K562 (cell line): ENCODE results near the gene ITSN1.

Experiments
- BCL6 ChIP-seq: fragments of 250-450 bp; sonication (Bioruptor Pico); IDR thresholded peaks from 2 replicates; pipeline ENCODE4 v1.4.0; 2020
- CREM ChIP-seq: IDR thresholded peaks from 2 replicates; pipeline ENCODE4 v1.6.1; 2014; ENCODE audit warnings: antibody characterized with exemption, low read depth
- GABPB2 ChIP-seq: fragments of 250-450 bp; sonication (Bioruptor Pico); conservative IDR thresholded peaks from 2 replicates; pipeline ENCODE4 v1.5.1; 2021; ENCODE audit warnings: mild to moderate bottlenecking
- HMG20B ChIP-seq: fragments of 250-450 bp; sonication (Bioruptor Pico); IDR thresholded peaks from 2 replicates; pipeline ENCODE4 v1.5.0; 2021; ENCODE audit warnings: mild to moderate bottlenecking
- MTA3 ChIP-seq: fragments of 450-650 bp; formaldehyde crosslinking; IDR thresholded peaks from 2 replicates; pipeline ENCODE4 v1.6.1; 2017; ENCODE audit warnings: mild to moderate bottlenecking, borderline replicate concordance
- MXI1 ChIP-seq: IDR thresholded peaks from 2 replicates; pipeline ENCODE4 v1.6.1; 2011; ENCODE audit warnings: low read depth, mild to moderate bottlenecking, improper control_type of control experiment, low read length
- NFYB ChIP-seq: IDR thresholded peaks from 2 replicates; pipeline ENCODE4 v1.6.1; 2011; ENCODE audit warnings: mild to moderate bottlenecking, moderate library complexity; ENCODE audit not compliant: insufficient read length; ENCODE audit errors: extremely low read depth
- PCBP1 ChIP-seq: fragments of 200-400 bp; formaldehyde crosslinking; IDR thresholded peaks from 2 replicates; pipeline ENCODE4 v1.6.1; 2018; ENCODE audit warnings: mild to moderate bottlenecking, low read depth, low read length; ENCODE audit not compliant: poor library complexity, severe bottlenecking
- RAD21 ChIP-seq, 2 experiments: fragments of 250-450 bp in 1 of 2; fragments of 450-650 bp in 1 of 2; sonication (Bioruptor Pico) in 1 of 2; formaldehyde crosslinking in 1 of 2; IDR thresholded peaks in 1 of 2; conservative IDR thresholded peaks in 1 of 2; 2 replicates each; pipeline versions ENCODE4 v1.4.0 to v1.8.0; 2020 to 2022; ENCODE audit warnings: mild to moderate bottlenecking in 2 of 2, moderate library complexity in 1 of 2
- SIN3A ChIP-seq, 2 experiments: fragments of 150-350 bp in 1 of 2; IDR thresholded peaks; 2 replicates each; pipeline ENCODE4 v1.6.1; 2011 to 2016; ENCODE audit warnings: borderline replicate concordance in 2 of 2, low read depth in 2 of 2, low read length in 2 of 2, mild to moderate bottlenecking in 2 of 2, moderate library complexity in 2 of 2; ENCODE audit not compliant: control insufficient read depth in 1 of 2
- ZNF354B ChIP-seq: fragments of 250-450 bp; sonication (Bioruptor Pico); IDR thresholded peaks from 2 replicates; pipeline ENCODE4 v1.4.0; 2020
- ZNF76 ChIP-seq: fragments of 250-450 bp; sonication (Bioruptor Pico); IDR thresholded peaks from 2 replicates; pipeline ENCODE4 v1.4.0; 2020; ENCODE audit warnings: mild to moderate bottlenecking, moderate library complexity, borderline replicate concordance
- TF ChIP-seq, protein P1 (sequence below), 3 experiments: IDR thresholded peaks in 2 of 3; conservative IDR thresholded peaks in 1 of 3; 2 replicates each; pipeline ENCODE4 v1.5.1; 2011 to 2012; ENCODE audit warnings: low read length in 3 of 3, mild to moderate bottlenecking in 3 of 3, control low read depth in 2 of 3, improper control_type of control experiment in 1 of 3, inconsistent platforms in 1 of 3, low read depth in 1 of 3, mixed read lengths in 1 of 3, moderate library complexity in 1 of 3; ENCODE audit not compliant: insufficient read depth in 2 of 3
- TF ChIP-seq, protein P2 (sequence below), 2 experiments: fragments of 450-650 bp in 1 of 2; sonication (generic) in 1 of 2; formaldehyde crosslinking in 1 of 2; IDR thresholded peaks in 1 of 2; conservative IDR thresholded peaks in 1 of 2; 2 replicates each; pipeline versions ENCODE4 v1.6.1 to v1.8.1; 2016 to 2023; ENCODE audit warnings: mild to moderate bottlenecking in 2 of 2, moderate library complexity in 2 of 2, inconsistent platforms in 1 of 2, missing genetic modification reagents in 1 of 2

GRCh38 chr21:33774551-33774950 is 132.2 kb downstream of the ITSN1 start:
- no peak for TF ChIP-seq HMG20B (CRISPR knock-in tag)
- TF ChIP-seq ZNF76, result no peak
- no peak for TF ChIP-seq SIN3A (IDR thresholded peaks at IDR 0.05; ENCODE audit: borderline replicate concordance in 2 of 2, control insufficient read depth in 1 of 2, low read depth in 2 of 2, low read length in 2 of 2)
- TF ChIP-seq NFYB, result no peak
- TF ChIP-seq BCL6 (CRISPR knock-in tag), result no peak
- TF ChIP-seq, protein P1, sequence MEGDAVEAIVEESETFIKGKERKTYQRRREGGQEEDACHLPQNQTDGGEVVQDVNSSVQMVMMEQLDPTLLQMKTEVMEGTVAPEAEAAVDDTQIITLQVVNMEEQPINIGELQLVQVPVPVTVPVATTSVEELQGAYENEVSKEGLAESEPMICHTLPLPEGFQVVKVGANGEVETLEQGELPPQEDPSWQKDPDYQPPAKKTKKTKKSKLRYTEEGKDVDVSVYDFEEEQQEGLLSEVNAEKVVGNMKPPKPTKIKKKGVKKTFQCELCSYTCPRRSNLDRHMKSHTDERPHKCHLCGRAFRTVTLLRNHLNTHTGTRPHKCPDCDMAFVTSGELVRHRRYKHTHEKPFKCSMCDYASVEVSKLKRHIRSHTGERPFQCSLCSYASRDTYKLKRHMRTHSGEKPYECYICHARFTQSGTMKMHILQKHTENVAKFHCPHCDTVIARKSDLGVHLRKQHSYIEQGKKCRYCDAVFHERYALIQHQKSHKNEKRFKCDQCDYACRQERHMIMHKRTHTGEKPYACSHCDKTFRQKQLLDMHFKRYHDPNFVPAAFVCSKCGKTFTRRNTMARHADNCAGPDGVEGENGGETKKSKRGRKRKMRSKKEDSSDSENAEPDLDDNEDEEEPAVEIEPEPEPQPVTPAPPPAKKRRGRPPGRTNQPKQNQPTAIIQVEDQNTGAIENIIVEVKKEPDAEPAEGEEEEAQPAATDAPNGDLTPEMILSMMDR (IDR thresholded peaks at IDR 0.05 in 2 of 3, conservative IDR thresholded peaks at IDR 0.05 in 1 of 3; ENCODE audit: insufficient read depth in 2 of 3, low read depth in 1 of 3, low read length in 3 of 3), result no peak
- no peak for TF ChIP-seq RAD21 (CRISPR knock-in tag; conservative IDR thresholded peaks at IDR 0.05 in 1 of 2, IDR thresholded peaks at IDR 0.05 in 1 of 2)
- TF ChIP-seq, protein P2, sequence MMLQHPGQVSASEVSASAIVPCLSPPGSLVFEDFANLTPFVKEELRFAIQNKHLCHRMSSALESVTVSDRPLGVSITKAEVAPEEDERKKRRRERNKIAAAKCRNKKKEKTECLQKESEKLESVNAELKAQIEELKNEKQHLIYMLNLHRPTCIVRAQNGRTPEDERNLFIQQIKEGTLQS (IDR thresholded peaks at IDR 0.05), result no peak
- TF ChIP-seq, protein P2 (CRISPR knock-in tag; conservative IDR thresholded peaks at IDR 0.05), result no peak
- no peak for TF ChIP-seq CREM
- no peak for TF ChIP-seq GABPB2
- TF ChIP-seq MXI1, result no peak
- no peak for TF ChIP-seq MTA3
- TF ChIP-seq PCBP1, result no peak
- TF ChIP-seq ZNF354B (CRISPR knock-in tag), result no peak
